ENCODE measurements around the gene WFIKKN1.
A peak's percentile ranks its signal among the peaks of the same experiment; 100 is the strongest.

Gene WFIKKN1

GRCh38 chr16:635573-636205 lies 4.9 kb downstream of the WFIKKN1 start:
- DNase-seq (ENCODE audit: low read depth in 1 of 2, low spot score in 1 of 2), result no peak

- peak; percentile 91 to 98 for DNase-seq (ENCODE audit: low read depth in 1 of 2, low spot score in 1 of 2)
Observed at GRCh38 chr16:636206-637080, 5.7 kb downstream of the WFIKKN1 start, which contains the start of gene METTL26. TSS of gene METTL26 (minus strand) at chr16:636305. CDS start at chr16:636290, 15 bp downstream.

- peak in 1 of 2 donors; percentile 88 for DNase-seq (ENCODE audit: low read depth in 1 of 2, low spot score in 1 of 2)
Observed at GRCh38 chr16:637081-638018, 6.6 kb downstream of the WFIKKN1 start.

- no peak for DNase-seq (ENCODE audit: low read depth in 1 of 2, low spot score in 1 of 2)
Observed at GRCh38 chr16:638034-638543, 7.3 kb downstream of the WFIKKN1 start.

GRCh38 chr16:638836-639235 lies 8.1 kb downstream of the WFIKKN1 start:
- no peak for DNase-seq (ENCODE audit: low read depth in 1 of 2, low spot score in 1 of 2)

GRCh38 chr16:640614-641013 lies 9.8 kb downstream of the WFIKKN1 start:
- no peak for DNase-seq (ENCODE audit: low read depth in 1 of 2, low spot score in 1 of 2)

GRCh38 chr16:641326-642188 lies 10.8 kb downstream of the WFIKKN1 start, which contains the start of gene MCRIP2:
TSS of gene MCRIP2 (plus strand) at chr16:641828. CDS start at chr16:641992, 164 bp downstream.
- DNase-seq (ENCODE audit: low read depth in 1 of 2, low spot score in 1 of 2), result peak; percentile 52 to 58

GRCh38 chr16:642189-643049 lies 11.6 kb downstream of the WFIKKN1 start:
- no peak for DNase-seq (ENCODE audit: low read depth in 1 of 2, low spot score in 1 of 2)

- no peak for DNase-seq (ENCODE audit: low read depth in 1 of 2, low spot score in 1 of 2)
Observed at GRCh38 chr16:643050-643368, 12.2 kb downstream of the WFIKKN1 start.

- DNase-seq (ENCODE audit: low read depth in 1 of 2, low spot score in 1 of 2), result no peak
Observed at GRCh38 chr16:644556-644955, 13.8 kb downstream of the WFIKKN1 start.

- no peak for DNase-seq (ENCODE audit: low read depth in 1 of 2, low spot score in 1 of 2)
Observed at GRCh38 chr16:645852-646678, 15.3 kb downstream of the WFIKKN1 start.

GRCh38 chr16:646679-647172 lies 15.9 kb downstream of the WFIKKN1 start:
- DNase-seq (ENCODE audit: low read depth in 1 of 2, low spot score in 1 of 2), result no peak

GRCh38 chr16:647173-647902 lies 16.6 kb downstream of the WFIKKN1 start:
- no peak for DNase-seq (ENCODE audit: low read depth in 1 of 2, low spot score in 1 of 2)

GRCh38 chr16:648071-648780 lies 17.4 kb downstream of the WFIKKN1 start:
- no peak for DNase-seq (ENCODE audit: low read depth in 1 of 2, low spot score in 1 of 2)

GRCh38 chr16:648781-649589 lies 18.2 kb downstream of the WFIKKN1 start, which contains the start of gene WDR90:
TSS of gene WDR90 (plus strand) at chr16:649365. CDS start at chr16:649417, 52 bp downstream.
- DNase-seq (ENCODE audit: low read depth in 1 of 2, low spot score in 1 of 2), result peak; percentile 83 to 91

- no peak for DNase-seq (ENCODE audit: low read depth in 1 of 2, low spot score in 1 of 2)
Observed at GRCh38 chr16:649631-650030, 18.8 kb downstream of the WFIKKN1 start.
